Upper lobe of right lung (tissue), 1 donor: ENCODE results near the gene NCAPH2. TPM values are rescaled to one million over a fixed set of nuclear protein-coding genes. Genes with fewer than 3 reads are reported as not detected.
"Not testable (repeated sequence)": the region's sequence is repeated elsewhere in the genome, so short reads cannot be mapped to it uniquely, and the experiment has no call there.

Experiments
- ATAC-seq: fragments of 200-7000 bp; cut with Tn5 transposase; one replicate; pipeline ENCODE4 v1.9.1; 2020; ENCODE audit warnings: mild to moderate bottlenecking, moderate library complexity
- DNase-seq: peaks from one replicate; pipeline ENCODE4 v3.0.0-alpha.2; 2020
- H3K27ac ChIP-seq: fragments of 200-600 bp; one replicate; pipeline ENCODE4 v1.8.0; 2022
- H3K27me3 ChIP-seq: fragments of 200-600 bp; one replicate; pipeline ENCODE4 v1.8.0; 2022; ENCODE audit warnings: mild to moderate bottlenecking
- H3K36me3 ChIP-seq: fragments of 200-600 bp; one replicate; pipeline ENCODE4 v1.8.0; 2022
- H3K4me1 ChIP-seq: fragments of 200-600 bp; one replicate; pipeline ENCODE4 v1.8.0; 2022
- H3K4me3 ChIP-seq: fragments of 200-600 bp; one replicate; pipeline ENCODE4 v1.8.0; 2022; ENCODE audit warnings: mild to moderate bottlenecking
- H3K9me3 ChIP-seq: fragments of 200-600 bp; one replicate; pipeline ENCODE4 v1.8.0; 2022
- intact Hi-C: fragments of 100-400 bp; cut with DNase I; formaldehyde crosslinking; loops from one replicate; pipeline ENCODE4 v1.11.0; 2022
- total RNA-seq: library from RNA; stranded (reverse); fragmentation: NEBNext Ultra II Directional; extraction: Animal tissue kit (Norgen Biotek cat#: 25700); gene quantifications from one replicate; pipeline ENCODE4 v1.2.1, GENCODE V29; 2021
- TF ChIP-seq, protein P1 (sequence below): fragments of 200-600 bp; IDR thresholded peaks from one replicate; pipeline ENCODE4 v1.8.0; 2022; ENCODE audit warnings: antibody characterized with exemption
- donor health status: DM: no; HTN: yes; CAD: no; lungs with severe emphysema.

The NCAPH2 gene
- total RNA-seq, 1 donor from 2014 or later, result 51.8 TPM

DNA sequence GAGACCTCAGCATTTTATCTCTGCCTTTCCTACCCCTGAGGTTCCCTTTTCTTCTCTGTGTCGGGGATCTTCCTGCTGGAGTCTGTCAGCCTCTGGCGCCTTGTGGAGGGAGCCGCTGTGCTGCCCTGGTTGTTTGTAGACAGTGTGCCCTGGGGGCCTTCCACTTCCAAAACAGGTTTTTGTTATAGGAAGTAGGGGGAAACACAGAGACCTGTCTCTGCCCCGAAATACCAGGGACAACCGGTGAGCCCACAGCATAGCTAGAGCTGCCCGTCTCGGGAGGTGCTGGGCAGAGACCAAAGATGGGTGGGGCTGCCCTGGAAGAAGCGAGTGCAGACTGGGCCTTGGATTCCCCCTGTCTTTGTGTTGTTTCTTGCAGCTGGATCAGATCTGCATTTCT, 8.0 kb downstream of the NCAPH2 start:
- peaks cover 4% of the 10 kb centered on the region for H3K4me1 ChIP-seq
- no peaks in the 10 kb centered on the region for H3K27me3 ChIP-seq
- H3K36me3 ChIP-seq, result peaks cover 33% of the 10 kb centered on the region
- no peak for ATAC-seq
- H3K9me3 ChIP-seq, result no peaks in the 10 kb centered on the region
- H3K27ac ChIP-seq, result no peak overlapping the region
- H3K4me3 ChIP-seq, result no peak overlapping the region
- no peak for DNase-seq
- TF ChIP-seq, protein P1, sequence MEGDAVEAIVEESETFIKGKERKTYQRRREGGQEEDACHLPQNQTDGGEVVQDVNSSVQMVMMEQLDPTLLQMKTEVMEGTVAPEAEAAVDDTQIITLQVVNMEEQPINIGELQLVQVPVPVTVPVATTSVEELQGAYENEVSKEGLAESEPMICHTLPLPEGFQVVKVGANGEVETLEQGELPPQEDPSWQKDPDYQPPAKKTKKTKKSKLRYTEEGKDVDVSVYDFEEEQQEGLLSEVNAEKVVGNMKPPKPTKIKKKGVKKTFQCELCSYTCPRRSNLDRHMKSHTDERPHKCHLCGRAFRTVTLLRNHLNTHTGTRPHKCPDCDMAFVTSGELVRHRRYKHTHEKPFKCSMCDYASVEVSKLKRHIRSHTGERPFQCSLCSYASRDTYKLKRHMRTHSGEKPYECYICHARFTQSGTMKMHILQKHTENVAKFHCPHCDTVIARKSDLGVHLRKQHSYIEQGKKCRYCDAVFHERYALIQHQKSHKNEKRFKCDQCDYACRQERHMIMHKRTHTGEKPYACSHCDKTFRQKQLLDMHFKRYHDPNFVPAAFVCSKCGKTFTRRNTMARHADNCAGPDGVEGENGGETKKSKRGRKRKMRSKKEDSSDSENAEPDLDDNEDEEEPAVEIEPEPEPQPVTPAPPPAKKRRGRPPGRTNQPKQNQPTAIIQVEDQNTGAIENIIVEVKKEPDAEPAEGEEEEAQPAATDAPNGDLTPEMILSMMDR, result no peak
- intact Hi-C loops, result no loop called here

DNA sequence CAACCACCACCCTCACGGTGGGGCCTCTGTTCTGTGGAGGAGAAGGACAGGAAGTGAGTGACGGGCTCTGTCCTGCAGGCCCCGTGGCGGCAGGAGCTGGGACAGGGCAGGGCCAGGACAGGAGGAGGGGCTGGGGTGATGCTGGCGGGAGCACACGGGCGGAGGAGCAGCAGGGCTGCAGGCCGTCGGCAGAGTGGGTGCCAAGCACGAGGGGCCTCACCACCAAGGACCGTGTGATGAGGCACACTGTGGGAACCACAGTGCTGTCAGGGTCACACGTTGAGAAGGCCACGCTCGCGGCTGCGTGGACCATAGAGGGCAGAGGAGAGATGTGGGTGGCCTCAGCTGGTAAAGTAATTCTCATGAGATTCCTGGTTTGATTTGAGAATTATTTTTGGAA, 8.9 kb downstream of the NCAPH2 start:
- ATAC-seq (no peak), DNase-seq (no peak)
- Histone ChIP-seq H3K4me1 (peaks cover under 1% of the 10 kb centered on the region), H3K4me3 (no peak overlapping the region), H3K27me3 (no peaks in the 10 kb centered on the region), H3K9me3 (no peaks in the 10 kb centered on the region), H3K36me3 (peaks cover 33% of the 10 kb centered on the region), H3K27ac (no peak overlapping the region)
- TF ChIP-seq, protein P1, result no peak
- intact Hi-C loops, result no loop called here

DNA sequence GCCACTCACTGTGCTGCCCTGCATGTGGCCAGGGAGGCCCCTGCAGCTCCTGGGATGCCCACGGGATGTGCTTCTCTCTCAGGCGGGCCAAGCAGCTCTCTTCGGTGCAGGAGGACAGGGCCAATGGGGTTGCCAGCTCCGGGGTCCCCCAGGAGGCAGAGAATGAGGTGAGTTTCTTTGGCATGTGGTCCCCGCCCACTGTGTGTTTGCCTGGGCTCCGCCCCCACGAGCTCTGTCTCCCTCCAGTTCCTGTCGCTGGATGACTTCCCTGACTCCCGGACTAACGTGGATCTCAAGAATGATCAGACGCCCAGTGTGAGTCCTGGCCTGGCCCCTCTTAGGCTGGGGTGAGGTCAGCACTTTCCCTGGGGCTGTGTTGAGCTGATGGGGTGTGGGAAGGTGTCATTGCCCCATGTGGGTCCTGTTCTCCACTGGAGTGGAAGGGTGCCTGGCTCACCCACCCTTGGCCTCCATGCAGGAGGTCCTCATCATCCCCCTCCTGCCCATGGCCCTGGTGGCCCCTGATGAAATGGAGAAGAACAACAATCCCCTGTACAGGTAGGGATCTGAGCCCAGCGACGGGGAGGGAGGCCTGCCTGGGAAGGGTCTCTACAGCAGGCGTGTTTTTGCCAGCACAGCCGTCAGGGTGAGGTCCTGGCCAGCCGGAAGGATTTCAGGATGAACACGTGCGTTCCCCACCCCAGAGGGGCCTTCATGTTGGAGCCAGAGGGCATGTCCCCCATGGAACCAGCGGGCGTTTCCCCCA, 9.7 kb downstream of the NCAPH2 start:
- DNase-seq (no peak), ATAC-seq (no peak)
- no peaks in the 10 kb centered on the region for H3K27me3 ChIP-seq
- H3K4me3 ChIP-seq, result no peak overlapping the region
- H3K4me1 ChIP-seq, result no peaks in the 10 kb centered on the region
- TF ChIP-seq, protein P1, result no peak
- no peaks in the 10 kb centered on the region for H3K9me3 ChIP-seq
- intact Hi-C loops, result no loop called here
- H3K36me3 ChIP-seq, result peaks cover 38% of the 10 kb centered on the region
- no peak overlapping the region for H3K27ac ChIP-seq

DNA sequence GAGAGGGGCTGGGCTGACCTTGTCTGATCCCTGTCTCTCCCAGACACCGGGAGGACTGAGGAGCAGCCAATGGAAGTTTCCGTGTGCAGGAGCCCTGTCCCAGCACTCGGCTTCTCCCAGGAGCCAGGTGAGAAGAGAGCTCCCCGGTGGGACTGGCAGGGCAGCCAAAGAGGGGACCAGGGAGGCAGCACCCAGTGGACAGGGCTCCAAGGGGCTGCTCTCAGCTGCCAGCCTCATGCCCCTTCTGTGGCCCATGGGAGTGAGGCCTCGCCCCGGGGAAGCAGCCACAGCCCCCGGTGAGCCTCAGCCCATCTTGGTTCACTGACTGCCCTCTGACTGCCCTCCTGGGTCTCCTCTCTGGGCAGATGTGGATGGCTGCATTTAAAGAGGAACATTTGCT, 10.6 kb downstream of the NCAPH2 start:
- intact Hi-C loops, result no loop called here
- TF ChIP-seq, protein P1, result no peak
- Histone ChIP-seq H3K27me3 (no peaks in the 10 kb centered on the region), H3K4me3 (no peak overlapping the region), H3K36me3 (peaks cover 48% of the 10 kb centered on the region), H3K4me1 (no peaks in the 10 kb centered on the region), H3K27ac (no peak overlapping the region), H3K9me3 (no peaks in the 10 kb centered on the region)
- DNase-seq, result no peak
- no peak for ATAC-seq

DNA sequence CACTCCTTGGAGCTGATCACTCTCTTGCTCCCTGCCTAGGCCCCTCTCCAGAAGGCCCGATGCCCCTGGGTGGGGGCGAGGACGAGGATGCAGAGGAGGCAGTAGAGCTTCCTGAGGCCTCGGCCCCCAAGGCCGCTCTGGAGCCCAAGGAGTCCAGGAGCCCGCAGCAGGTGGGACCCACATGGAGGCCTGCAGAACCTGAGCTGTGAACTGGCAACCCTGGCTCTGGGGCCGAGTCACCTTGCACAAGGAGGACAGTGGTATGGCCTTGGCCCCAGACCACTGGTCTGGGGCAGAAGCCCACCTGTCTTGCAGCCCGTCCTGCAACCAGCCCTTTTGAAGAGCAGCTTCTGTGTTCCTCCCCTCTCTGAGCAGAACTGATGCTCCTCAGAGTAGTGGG, 11.1 kb downstream of the NCAPH2 start:
- DNase-seq (no peak), ATAC-seq (no peak)
- intact Hi-C loops, result no loop called here
- H3K27ac ChIP-seq, result no peak overlapping the region
- H3K27me3 ChIP-seq, result no peaks in the 10 kb centered on the region
- H3K4me3 ChIP-seq, result no peak overlapping the region
- H3K9me3 ChIP-seq, result no peaks in the 10 kb centered on the region
- peaks cover 53% of the 10 kb centered on the region for H3K36me3 ChIP-seq
- H3K4me1 ChIP-seq, result peaks cover 1% of the 10 kb centered on the region
- TF ChIP-seq, protein P1, result no peak

DNA sequence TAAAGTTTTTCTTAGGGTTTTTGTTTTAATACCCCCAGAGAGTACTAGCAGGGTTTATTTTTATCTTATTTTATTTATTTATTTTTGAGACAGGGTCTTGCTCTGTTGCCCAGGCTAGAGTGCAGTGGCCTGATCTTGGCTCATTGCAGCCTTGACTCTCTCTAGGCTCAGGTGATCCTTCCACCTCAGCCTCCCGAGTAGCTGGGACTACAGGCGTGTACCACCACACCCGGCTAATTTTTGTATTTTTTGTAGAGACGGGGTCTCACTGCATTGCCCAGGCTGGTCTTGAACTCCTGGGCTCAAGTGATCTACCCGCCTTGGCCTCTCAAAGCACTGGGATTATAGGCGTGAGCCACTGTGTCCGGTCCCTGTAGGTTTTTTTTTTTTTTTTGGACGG, 12.2 kb downstream of the NCAPH2 start:
- ATAC-seq, DNase-seq, H3K4me3 ChIP-seq, H3K27ac ChIP-seq, H3K27me3 ChIP-seq, H3K9me3 ChIP-seq, H3K4me1 ChIP-seq, intact Hi-C loops: not testable (repeated sequence)
- peaks cover 53% of the 10 kb centered on the region for H3K36me3 ChIP-seq
